CD14-positive monocyte (primary cell): ENCODE measurements around the gene MED13L. TPM values are rescaled to one million over a fixed set of nuclear protein-coding genes. Genes with fewer than 3 reads are reported as not detected.

Experiments
- DNase-seq, 3 donors: peaks; one replicate each; pipeline ENCODE4 v3.0.0-alpha.2; 2011 to 2022
- H2AFZ ChIP-seq: 2 replicates; pipeline ENCODE4 v1.6.0; 2012; ENCODE audit warnings: mild to moderate bottlenecking, low read depth, low read length, inconsistent platforms; ENCODE audit not compliant: insufficient read depth, poor library complexity, severe bottlenecking
- H3K27ac ChIP-seq, 2 donors: 1 replicate in 1 of 2; 2 replicates in 1 of 2; pipeline ENCODE4 v1.5.1; 2012 to 2013; ENCODE audit warnings: low read length in 2 of 2, control low read depth in 1 of 2, inconsistent platforms in 1 of 2, low read depth in 1 of 2, mild to moderate bottlenecking in 1 of 2
- H3K27me3 ChIP-seq, 2 donors: one replicate each; pipeline versions ENCODE4 v1.6.0 to v1.6.1; 2011 to 2013; ENCODE audit warnings: low read length in 2 of 2; ENCODE audit not compliant: control insufficient read depth in 2 of 2, insufficient read depth in 2 of 2
- H3K36me3 ChIP-seq, 2 donors: replicated peaks in 1 of 2; 1 replicate in 1 of 2; 2 replicates in 1 of 2; pipeline versions ENCODE4 v1.5.1 to v1.6.1; 2012 to 2013; ENCODE audit warnings: low read length in 2 of 2, control low read depth in 1 of 2, inconsistent platforms in 1 of 2, mild to moderate bottlenecking in 1 of 2; ENCODE audit not compliant: insufficient read depth in 2 of 2, control insufficient read depth in 1 of 2
- H3K4me1 ChIP-seq, 2 donors: 1 replicate in 1 of 2; 2 replicates in 1 of 2; pipeline versions ENCODE4 v1.5.1 to v1.6.1; 2012 to 2013; ENCODE audit warnings: low read length in 2 of 2, control low read depth in 1 of 2, inconsistent platforms in 1 of 2, mild to moderate bottlenecking in 1 of 2, moderate library complexity in 1 of 2; ENCODE audit not compliant: insufficient read depth in 2 of 2, control insufficient read depth in 1 of 2
- H3K4me2 ChIP-seq: replicated peaks from 2 replicates; pipeline ENCODE3; 2012; ENCODE audit warnings: low read length, moderate library complexity, mild to moderate bottlenecking; ENCODE audit not compliant: poor library complexity, severe bottlenecking; ENCODE audit errors: extremely low read depth
- H3K4me3 ChIP-seq, 3 experiments: fragments of 200-600 bp in 1 of 3; sonication (generic) in 1 of 3; replicated peaks in 1 of 3; 1 replicate in 2 of 3; 2 replicates in 1 of 3; pipeline ENCODE4 v1.5.1; 2011 to 2013; ENCODE audit warnings: low read length in 3 of 3, mild to moderate bottlenecking in 3 of 3, control low read depth in 2 of 3, low read depth in 2 of 3, inconsistent platforms in 1 of 3, moderate library complexity in 1 of 3
- H3K79me2 ChIP-seq: 2 replicates; pipeline ENCODE4 v1.6.0; 2012; ENCODE audit warnings: mild to moderate bottlenecking, control low read depth, inconsistent platforms, low read length, moderate library complexity; ENCODE audit not compliant: insufficient read depth
- H3K9ac ChIP-seq: 2 replicates; pipeline ENCODE4 v1.6.0; 2017; ENCODE audit warnings: low read length, mild to moderate bottlenecking; ENCODE audit not compliant: insufficient read depth, poor library complexity, severe bottlenecking
- H3K9me3 ChIP-seq, 2 donors: replicated peaks in 1 of 2; 1 replicate in 1 of 2; 2 replicates in 1 of 2; pipeline versions ENCODE4 v1.5.1 to v1.6.1; 2012 to 2013; ENCODE audit warnings: low read length in 2 of 2, control low read depth in 1 of 2; ENCODE audit not compliant: control insufficient read depth in 1 of 2, insufficient read depth in 1 of 2
- H4K20me1 ChIP-seq: 2 replicates; pipeline ENCODE4 v1.6.0; 2012; ENCODE audit warnings: mild to moderate bottlenecking, low read length, control low read depth, moderate library complexity; ENCODE audit not compliant: insufficient read depth
- H3K27ac Mint-ChIP-seq, 7 donors: one replicate each; pipeline ENCODE4 v1.8.0; 2020; ENCODE audit warnings: mild to moderate bottlenecking in 7 of 7, mixed read lengths in 7 of 7, moderate library complexity in 6 of 7, inconsistent platforms in 2 of 7
- H3K27me3 Mint-ChIP-seq, 3 donors: one replicate each; pipeline ENCODE4 v1.8.0; 2021 to 2022; ENCODE audit warnings: low read depth in 3 of 3, mild to moderate bottlenecking in 3 of 3, mixed read lengths in 3 of 3, moderate library complexity in 3 of 3, inconsistent platforms in 1 of 3
- H3K36me3 Mint-ChIP-seq, 2 donors: one replicate each; pipeline ENCODE4 v1.8.0; 2020; ENCODE audit warnings: mixed read lengths in 2 of 2, inconsistent platforms in 1 of 2, mild to moderate bottlenecking in 1 of 2
- H3K4me1 Mint-ChIP-seq: one replicate; pipeline ENCODE4 v1.8.0; 2020; ENCODE audit warnings: mild to moderate bottlenecking, mixed read lengths
- H3K4me3 Mint-ChIP-seq, 2 donors: one replicate each; pipeline ENCODE4 v1.8.0; 2020; ENCODE audit warnings: mild to moderate bottlenecking in 2 of 2, mixed read lengths in 2 of 2, moderate library complexity in 1 of 2
- H3K9me3 Mint-ChIP-seq, 7 donors: one replicate each; pipeline ENCODE4 v1.8.0; 2020 to 2022; ENCODE audit warnings: mixed read lengths in 7 of 7, mild to moderate bottlenecking in 6 of 7, moderate library complexity in 6 of 7, inconsistent platforms in 2 of 7
- WGBS: methylation state at CpG from one replicate; pipeline ENCODE4 v1.1.5; 2013; ENCODE audit warnings: missing lambda C conversion rate; ENCODE audit not compliant: insufficient coverage; 5-methylcytosine and 5-hydroxymethylcytosine counted together
- intact Hi-C, 2 donors: fragments of 100-400 bp; cut with micrococcal nuclease; formaldehyde crosslinking; loops; one replicate each; pipeline versions ENCODE4 v1.15.0 to v1.15.1; 2023
- polyA plus RNA-seq, 3 donors: library from polyadenylated mRNA; depleted of rRNA in 1 of 3; unstranded in 2 of 3; stranded (reverse) in 1 of 3; fragments of 300-500 nt in 2 of 3; fragments of >200 nt in 1 of 3; fragmentation: Illumina TruSeq in 2 of 3; gene quantifications; 1 replicate in 2 of 3; 2 replicates in 1 of 3; pipeline ENCODE4 v1.2.3, GENCODE V29; 2012 to 2021
- TF ChIP-seq, protein P1 (sequence below): fragments of 200-600 bp; IDR thresholded peaks from one replicate; pipeline ENCODE4 v1.8.0; 2022; ENCODE audit warnings: antibody characterized with exemption, mild to moderate bottlenecking

The MED13L gene
- polyA plus RNA-seq, 3 donors: 4.4 to 42.0 (median 7.5) TPM

DNA sequence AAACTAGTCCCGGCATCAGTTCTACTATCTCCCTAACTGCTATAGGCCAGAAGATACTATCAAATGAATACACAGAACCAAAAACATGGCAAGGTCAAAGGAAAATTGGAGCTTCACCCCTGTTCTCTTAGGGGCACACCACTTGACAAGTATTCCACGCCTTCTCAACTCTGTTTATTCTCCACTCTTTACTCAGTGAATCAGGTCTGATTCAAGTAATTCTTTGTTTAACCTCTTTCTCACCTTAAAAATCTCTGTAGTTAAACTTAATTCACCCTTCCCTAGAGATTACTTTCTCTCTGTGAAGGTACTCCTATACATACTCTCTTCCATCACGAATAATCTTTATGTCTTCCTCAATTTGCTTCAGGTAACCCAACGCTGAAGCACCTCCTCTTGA is 248.9 kb downstream of the MED13L start:
- H3K27me3 ChIP-seq: no peaks in the 10 kb centered on the region
- no peaks in the 10 kb centered on the region for H3K4me1 ChIP-seq
- no peak overlapping the region for H3K9ac ChIP-seq
- no peak overlapping the region for H3K4me3 Mint-ChIP-seq
- intact Hi-C loops: no loop called here
- peaks cover 2 to 12% of the 10 kb centered on the region in 2 donors for H3K36me3 Mint-ChIP-seq
- H3K27ac ChIP-seq: no peak overlapping the region
- no peak for DNase-seq
- H3K27ac Mint-ChIP-seq: no peak overlapping the region
- H3K27me3 Mint-ChIP-seq: no peaks in the 10 kb centered on the region
- no peak overlapping the region for H3K4me2 ChIP-seq
- no peaks in the 10 kb centered on the region for H3K36me3 ChIP-seq
- H2AFZ ChIP-seq: no peak overlapping the region
- H4K20me1 ChIP-seq: peaks cover 100% of the 10 kb centered on the region
- 94% methylated on average over 2 of the region's 4 CpGs for WGBS
- peaks cover 7% of the 10 kb centered on the region for H3K4me1 Mint-ChIP-seq
- TF ChIP-seq, protein P1, sequence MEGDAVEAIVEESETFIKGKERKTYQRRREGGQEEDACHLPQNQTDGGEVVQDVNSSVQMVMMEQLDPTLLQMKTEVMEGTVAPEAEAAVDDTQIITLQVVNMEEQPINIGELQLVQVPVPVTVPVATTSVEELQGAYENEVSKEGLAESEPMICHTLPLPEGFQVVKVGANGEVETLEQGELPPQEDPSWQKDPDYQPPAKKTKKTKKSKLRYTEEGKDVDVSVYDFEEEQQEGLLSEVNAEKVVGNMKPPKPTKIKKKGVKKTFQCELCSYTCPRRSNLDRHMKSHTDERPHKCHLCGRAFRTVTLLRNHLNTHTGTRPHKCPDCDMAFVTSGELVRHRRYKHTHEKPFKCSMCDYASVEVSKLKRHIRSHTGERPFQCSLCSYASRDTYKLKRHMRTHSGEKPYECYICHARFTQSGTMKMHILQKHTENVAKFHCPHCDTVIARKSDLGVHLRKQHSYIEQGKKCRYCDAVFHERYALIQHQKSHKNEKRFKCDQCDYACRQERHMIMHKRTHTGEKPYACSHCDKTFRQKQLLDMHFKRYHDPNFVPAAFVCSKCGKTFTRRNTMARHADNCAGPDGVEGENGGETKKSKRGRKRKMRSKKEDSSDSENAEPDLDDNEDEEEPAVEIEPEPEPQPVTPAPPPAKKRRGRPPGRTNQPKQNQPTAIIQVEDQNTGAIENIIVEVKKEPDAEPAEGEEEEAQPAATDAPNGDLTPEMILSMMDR: no peak
- H3K9me3 Mint-ChIP-seq: peaks cover 3 to 9% (median 4%) of the 10 kb centered on the region in 7 donors
- peaks cover 97% of the 10 kb centered on the region for H3K79me2 ChIP-seq
- H3K4me3 ChIP-seq: no peak overlapping the region
- peaks cover 0 to 3% of the 10 kb centered on the region in 2 donors for H3K9me3 ChIP-seq

DNA sequence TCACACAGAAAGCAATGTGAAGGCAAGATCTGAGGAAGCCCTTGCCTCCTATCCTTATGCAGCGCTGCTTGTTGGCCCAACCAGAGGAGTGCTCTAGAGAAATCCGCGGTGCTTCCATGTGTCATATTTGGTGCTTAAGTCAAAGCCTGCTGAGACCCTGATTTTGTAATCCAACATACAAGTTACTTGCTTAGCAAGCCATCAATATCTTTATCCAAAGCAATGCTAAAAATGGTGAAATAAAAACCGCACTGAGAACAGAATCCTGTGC is 250.0 kb downstream of the MED13L start:
- no peak overlapping the region for H2AFZ ChIP-seq
- Mint-ChIP-seq H3K4me3 (no peak overlapping the region), H3K4me1 (peaks cover 5% of the 10 kb centered on the region), H3K9me3 (peaks cover 3 to 7% (median 4%) of the 10 kb centered on the region in 7 donors), H3K27me3 (no peaks in the 10 kb centered on the region), H3K36me3 (peaks cover 2 to 14% of the 10 kb centered on the region in 2 donors), H3K27ac (peak overlapping the region in 1 of 7 donors; percentile 6)
- no peak for DNase-seq
- H3K79me2 ChIP-seq: peaks cover 97% of the 10 kb centered on the region
- H3K4me1 ChIP-seq: no peaks in the 10 kb centered on the region
- H4K20me1 ChIP-seq: peaks cover 100% of the 10 kb centered on the region
- no peak overlapping the region for H3K9ac ChIP-seq
- H3K27ac ChIP-seq: no peak overlapping the region
- intact Hi-C loops: no loop called here
- H3K4me2 ChIP-seq: no peak overlapping the region
- TF ChIP-seq, protein P1: no peak
- H3K9me3 ChIP-seq: peaks cover 0 to 3% of the 10 kb centered on the region in 2 donors
- peaks cover 0 to 1% of the 10 kb centered on the region in 2 donors for H3K36me3 ChIP-seq
- 100% methylated on average over 2 of the region's 4 CpGs for WGBS
- H3K27me3 ChIP-seq: no peaks in the 10 kb centered on the region
- no peak overlapping the region for H3K4me3 ChIP-seq
